MM.1S (cell line): ENCODE measurements around the gene SLC7A1.

ENCODE experiments used
- CTCF ChIP-seq: fragments of 300-600 bp; sonication (generic); IDR thresholded peaks from 2 replicates; pipeline ENCODE4 v1.5.1; 2016; ENCODE audit warnings: antibody characterized with exemption, low read length, mixed read lengths
- EZH2 ChIP-seq: fragments of 300-600 bp; sonication (generic); optimal IDR thresholded peaks from 2 replicates; pipeline ENCODE3; 2017; ENCODE audit warnings: low read depth, mild to moderate bottlenecking, antibody characterized with exemption, low read length, mixed read lengths
- EZH2phosphoT487 ChIP-seq: fragments of 300-600 bp; sonication (generic); IDR thresholded peaks from 2 replicates; pipeline ENCODE4 v1.6.1; 2018; ENCODE audit warnings: antibody characterized with exemption, low read length

DNA sequence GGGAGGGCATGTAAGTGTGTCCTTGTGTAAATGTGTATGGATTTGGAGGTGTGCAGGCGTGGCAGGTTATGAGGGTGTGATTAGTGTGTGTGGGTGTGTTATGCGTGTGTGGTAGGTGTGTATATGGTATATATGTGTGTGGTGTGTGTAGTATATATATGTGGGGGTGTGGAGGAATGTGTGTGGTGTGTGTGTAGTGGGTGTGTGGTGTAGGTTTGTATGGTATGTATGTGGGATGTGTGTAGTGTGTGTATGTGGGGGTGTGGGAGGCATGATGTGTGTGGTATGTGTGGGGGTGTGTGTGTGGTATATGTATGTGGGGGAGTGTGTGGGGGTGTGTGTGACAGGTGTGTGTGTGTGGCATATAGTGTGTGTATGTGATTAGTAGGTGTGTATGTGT lies 104.2 kb downstream of the SLC7A1 start:
- TF ChIP-seq CTCF (no peak), EZH2 (no peak), EZH2phosphoT487 (no peak)
